ENCODE results near the gene SMAD3. TPM values are rescaled to one million over a fixed set of nuclear protein-coding genes. Genes with fewer than 3 reads are reported as not detected.

The SMAD3 gene
- total RNA-seq, 2 donors from 2014 or later: 30.6 to 45.4 TPM

DNA sequence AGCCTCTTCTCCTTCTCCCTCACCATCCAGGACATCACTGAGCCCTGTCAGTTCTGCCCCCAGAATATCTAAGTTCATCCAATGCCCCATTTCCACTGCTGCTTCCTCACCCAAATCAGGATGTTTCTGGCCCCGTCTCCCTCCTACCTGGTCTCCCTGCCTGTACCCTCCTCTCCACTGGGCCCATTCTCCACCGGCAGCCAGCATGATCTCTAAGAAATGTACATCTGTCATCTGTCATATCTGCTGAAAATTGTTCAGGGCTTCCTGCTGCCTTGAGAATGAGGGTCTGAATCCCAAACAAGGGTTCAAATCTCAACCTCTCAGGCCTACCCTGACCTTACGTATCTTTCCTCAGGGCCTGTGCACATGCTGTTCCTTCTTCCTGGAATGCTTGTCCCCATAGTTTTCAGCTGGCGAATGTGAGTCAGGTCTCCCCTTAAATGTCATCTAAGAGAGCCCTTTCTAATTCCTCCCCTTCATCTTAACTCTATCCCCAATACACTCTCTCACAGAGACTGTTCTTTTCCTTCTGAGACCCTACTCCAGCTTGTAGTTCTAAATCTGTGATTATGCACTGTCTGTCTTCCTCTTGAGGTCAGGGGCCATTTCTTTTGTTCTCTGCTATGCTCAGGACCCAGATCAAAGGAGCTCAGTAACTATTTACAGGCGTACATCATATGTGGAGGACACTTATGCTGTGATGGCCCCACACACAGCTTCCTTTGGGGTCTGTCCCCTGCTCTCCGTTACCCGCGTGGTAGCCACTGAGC lies 40.8 kb downstream of the SMAD3 start:
- Histone ChIP-seq H3K9me3 (no peaks in the 10 kb centered on the region), H3K27me3 (replicated peaks; ENCODE audit: insufficient read depth) (no peaks in the 10 kb centered on the region), H3K4me3 (no peak overlapping the region), H3K4me1 (replicated peaks) (peaks cover 21% of the 10 kb centered on the region), H3K36me3 (no peaks in the 10 kb centered on the region), H3K27ac (peak overlapping the region; percentile 37 to 46)
- 76% methylated on average over 8 of the region's 8 CpGs for WGBS
- DNase-seq (ENCODE audit: low spot score): no peak
- no peak for TF ChIP-seq POLR2AphosphoS5 (IDR thresholded peaks at IDR 0.05)
- no peak for TF ChIP-seq POLR2A (IDR thresholded peaks at IDR 0.05)
- TF ChIP-seq, protein P1, sequence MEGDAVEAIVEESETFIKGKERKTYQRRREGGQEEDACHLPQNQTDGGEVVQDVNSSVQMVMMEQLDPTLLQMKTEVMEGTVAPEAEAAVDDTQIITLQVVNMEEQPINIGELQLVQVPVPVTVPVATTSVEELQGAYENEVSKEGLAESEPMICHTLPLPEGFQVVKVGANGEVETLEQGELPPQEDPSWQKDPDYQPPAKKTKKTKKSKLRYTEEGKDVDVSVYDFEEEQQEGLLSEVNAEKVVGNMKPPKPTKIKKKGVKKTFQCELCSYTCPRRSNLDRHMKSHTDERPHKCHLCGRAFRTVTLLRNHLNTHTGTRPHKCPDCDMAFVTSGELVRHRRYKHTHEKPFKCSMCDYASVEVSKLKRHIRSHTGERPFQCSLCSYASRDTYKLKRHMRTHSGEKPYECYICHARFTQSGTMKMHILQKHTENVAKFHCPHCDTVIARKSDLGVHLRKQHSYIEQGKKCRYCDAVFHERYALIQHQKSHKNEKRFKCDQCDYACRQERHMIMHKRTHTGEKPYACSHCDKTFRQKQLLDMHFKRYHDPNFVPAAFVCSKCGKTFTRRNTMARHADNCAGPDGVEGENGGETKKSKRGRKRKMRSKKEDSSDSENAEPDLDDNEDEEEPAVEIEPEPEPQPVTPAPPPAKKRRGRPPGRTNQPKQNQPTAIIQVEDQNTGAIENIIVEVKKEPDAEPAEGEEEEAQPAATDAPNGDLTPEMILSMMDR (IDR thresholded peaks at IDR 0.05): no peak
- intact Hi-C loops (cut with DNase I): loop anchor here (10.0 kb wide), 1 partner anchor 81 kb away; no protein-coding TSS in a partner anchor

DNA sequence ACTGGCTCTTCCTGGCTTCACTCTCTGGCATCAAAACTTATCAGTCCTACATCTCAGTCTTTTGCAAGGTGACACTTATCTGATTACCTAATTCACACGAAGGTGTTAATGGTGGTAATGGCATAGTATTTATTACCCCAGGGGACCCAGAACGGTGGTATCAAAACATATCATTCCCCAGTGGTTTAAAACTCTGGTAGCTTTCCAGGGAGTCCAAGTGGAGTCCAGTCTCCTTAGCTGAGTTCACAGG lies 41.3 kb downstream of the SMAD3 start:
- intact Hi-C loops (cut with DNase I): loop anchor here (10.0 kb wide), 1 partner anchor 82 kb away; no protein-coding TSS in a partner anchor
- WGBS: 15% methylated on average over 2 of the region's 2 CpGs
- H3K4me1 ChIP-seq (replicated peaks): peaks cover 21% of the 10 kb centered on the region
- peak overlapping the region; percentile 23 to 37 for H3K27ac ChIP-seq
- H3K4me3 ChIP-seq: no peak overlapping the region
- no peaks in the 10 kb centered on the region for H3K9me3 ChIP-seq
- H3K27me3 ChIP-seq (replicated peaks; ENCODE audit: insufficient read depth): no peaks in the 10 kb centered on the region
- no peak for DNase-seq (ENCODE audit: low spot score)
- H3K36me3 ChIP-seq: no peaks in the 10 kb centered on the region
- no peak for TF ChIP-seq POLR2A (IDR thresholded peaks at IDR 0.05)

DNA sequence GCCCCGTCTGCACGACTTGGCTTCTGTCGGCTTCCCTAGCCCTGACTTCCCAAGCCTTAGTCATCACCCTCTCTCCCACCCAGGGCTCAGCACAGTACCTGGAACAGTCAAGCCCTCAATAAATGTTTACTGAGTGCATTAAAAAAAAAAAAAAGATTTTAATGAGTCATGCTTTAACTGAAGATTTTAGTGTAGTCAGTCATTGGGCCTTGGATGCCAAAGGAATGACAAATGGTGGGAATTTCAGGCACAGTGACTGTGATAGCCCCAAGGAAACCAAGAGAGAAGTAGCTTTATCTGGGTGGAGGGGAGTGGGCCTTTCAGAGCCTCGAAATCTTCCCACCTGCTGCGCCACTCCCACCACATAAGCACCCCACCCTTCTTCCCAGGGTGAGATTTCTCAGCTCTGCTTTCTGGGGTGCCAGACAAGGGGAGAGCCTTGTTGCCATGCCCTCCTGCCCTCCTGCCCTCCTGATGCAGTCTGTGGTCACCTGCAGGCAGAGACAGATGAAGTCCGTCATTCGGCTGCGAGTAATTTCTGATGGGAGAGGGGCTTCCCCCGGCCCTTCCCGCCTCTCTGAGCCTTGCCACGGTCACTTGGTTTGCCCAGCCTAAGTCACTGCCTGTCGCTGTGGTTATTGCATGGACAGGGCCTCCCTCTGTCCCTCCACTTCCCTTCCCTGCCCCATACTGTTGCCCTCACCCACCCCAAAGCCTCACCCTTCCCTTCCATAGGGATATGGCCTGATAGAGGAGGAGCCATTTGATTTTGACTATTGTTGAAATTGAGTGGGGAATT lies 41.8 kb downstream of the SMAD3 start:
- 61% methylated on average over 12 of the region's 12 CpGs for WGBS
- intact Hi-C loops (cut with DNase I): loop anchor here (10.0 kb wide), 1 partner anchor 82 kb away; no protein-coding TSS in a partner anchor

DNA sequence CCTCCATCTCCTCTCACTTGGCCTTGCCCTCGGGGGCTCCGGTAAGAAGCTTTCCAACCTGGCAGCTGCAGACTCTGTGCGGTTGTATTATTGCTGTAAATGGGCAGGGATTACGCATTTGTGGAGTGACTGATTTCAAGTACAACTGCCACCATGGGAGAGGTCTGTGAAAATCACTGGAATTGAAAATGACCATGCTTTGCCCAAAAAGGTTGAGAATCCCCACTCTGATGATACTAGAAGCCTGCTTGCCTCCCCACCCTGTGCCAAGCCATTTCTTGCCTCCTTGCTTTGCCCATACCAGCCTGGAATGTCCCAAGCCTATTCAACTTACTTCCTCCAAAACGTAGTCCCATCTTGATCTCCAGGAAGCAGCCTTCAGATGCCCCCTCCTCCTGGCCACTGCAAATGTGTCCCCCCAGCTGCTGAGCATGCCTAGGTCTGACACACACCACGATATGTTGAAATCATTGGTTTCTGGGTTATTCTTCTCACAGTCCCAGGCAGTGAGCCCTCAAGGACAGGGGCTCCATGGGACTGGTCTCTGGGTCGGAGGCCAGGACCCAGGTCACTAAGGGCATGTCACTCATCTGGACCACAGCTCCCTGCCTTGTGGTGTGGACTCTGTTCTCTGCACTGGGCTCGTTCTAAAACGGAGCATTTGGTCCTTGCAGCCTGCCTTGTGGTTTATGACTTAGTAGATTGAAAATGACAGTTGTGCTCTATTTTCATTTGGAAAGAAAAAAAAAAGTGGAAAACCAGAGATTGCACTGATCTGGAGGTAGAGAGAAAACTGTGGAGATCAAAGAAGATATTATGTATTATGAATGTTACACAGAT lies 42.9 kb downstream of the SMAD3 start:
- no peak for DNase-seq (ENCODE audit: low spot score)
- H3K9me3 ChIP-seq: no peaks in the 10 kb centered on the region
- intact Hi-C loops (cut with DNase I): loop anchor here (10.0 kb wide), 1 partner anchor 84 kb away; no protein-coding TSS in a partner anchor
- no peaks in the 10 kb centered on the region for H3K36me3 ChIP-seq
- no peak overlapping the region for H3K27ac ChIP-seq
- H3K27me3 ChIP-seq (replicated peaks; ENCODE audit: insufficient read depth): no peaks in the 10 kb centered on the region
- 60% methylated on average over 9 of the region's 9 CpGs for WGBS
- peaks cover 21% of the 10 kb centered on the region for H3K4me1 ChIP-seq (replicated peaks)
- TF ChIP-seq, protein P1 (IDR thresholded peaks at IDR 0.05): no peak
- TF ChIP-seq POLR2AphosphoS5 (IDR thresholded peaks at IDR 0.05) (no peak), POLR2A (IDR thresholded peaks at IDR 0.05) (no peak)
- no peak overlapping the region for H3K4me3 ChIP-seq

More for the DNA sequence above, 41.8 kb downstream of the SMAD3 start:
- H3K36me3 ChIP-seq: no peaks in the 10 kb centered on the region
- TF ChIP-seq POLR2AphosphoS5 (IDR thresholded peaks at IDR 0.05): peak; percentile 89
- TF ChIP-seq, protein P1 (IDR thresholded peaks at IDR 0.05): no peak
- no peak for TF ChIP-seq POLR2A (IDR thresholded peaks at IDR 0.05)
- peak; percentile 71 for DNase-seq (ENCODE audit: low spot score)
- H3K4me3 ChIP-seq: no peak overlapping the region
- H3K4me1 ChIP-seq (replicated peaks): peaks cover 21% of the 10 kb centered on the region
- no peaks in the 10 kb centered on the region for H3K9me3 ChIP-seq
- H3K27ac ChIP-seq: peak overlapping the region; percentile 30 to 56
- H3K27me3 ChIP-seq (replicated peaks; ENCODE audit: insufficient read depth): no peaks in the 10 kb centered on the region

Data from prostate gland (tissue), 2 donors.